ENCODE measurements around the gene CDHR3.

CDHR3 gene

DNA sequence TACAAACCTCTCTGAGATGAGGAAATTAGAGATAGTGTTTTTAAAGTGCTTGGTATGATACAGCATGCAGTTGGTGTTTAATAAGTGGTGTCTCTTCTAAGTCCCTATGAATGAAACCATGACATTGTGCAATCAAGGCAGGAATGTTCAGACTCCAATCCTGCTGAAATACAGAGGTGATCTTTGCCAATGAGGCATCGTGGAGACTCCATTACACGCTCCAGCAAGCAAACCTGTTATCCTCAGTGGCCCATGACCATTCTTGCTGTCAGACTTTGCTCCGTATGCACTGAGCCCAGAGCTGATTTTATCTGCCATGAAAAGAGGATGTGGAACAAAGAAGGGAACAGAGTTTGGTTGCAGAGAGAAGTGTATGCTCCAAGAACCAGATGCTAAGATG, 47.3 kb downstream of the CDHR3 start (continued):
- TF ChIP-seq, protein P1, sequence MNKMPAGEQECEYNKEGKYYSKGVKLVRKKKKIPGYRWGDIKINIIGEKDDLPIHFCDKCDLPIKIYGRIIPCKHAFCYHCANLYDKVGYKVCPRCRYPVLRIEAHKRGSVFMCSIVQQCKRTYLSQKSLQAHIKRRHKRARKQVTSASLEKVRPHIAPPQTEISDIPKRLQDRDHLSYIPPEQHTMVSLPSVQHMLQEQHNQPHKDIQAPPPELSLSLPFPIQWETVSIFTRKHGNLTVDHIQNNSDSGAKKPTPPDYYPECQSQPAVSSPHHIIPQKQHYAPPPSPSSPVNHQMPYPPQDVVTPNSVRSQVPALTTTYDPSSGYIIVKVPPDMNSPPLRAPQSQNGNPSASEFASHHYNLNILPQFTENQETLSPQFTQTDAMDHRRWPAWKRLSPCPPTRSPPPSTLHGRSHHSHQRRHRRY (tag by site-specific recombination; IDR thresholded peaks at IDR 0.05), result no peak
- TF ChIP-seq KLF10 (tag by site-specific recombination; IDR thresholded peaks at IDR 0.05) (no peak), ZNF211 (tag by site-specific recombination; IDR thresholded peaks at IDR 0.05; ENCODE audit: low read depth) (no peak), SP2 (tag by site-specific recombination; IDR thresholded peaks at IDR 0.05) (no peak), ZNF404 (tag by site-specific recombination; IDR thresholded peaks at IDR 0.05) (no peak)

DNA sequence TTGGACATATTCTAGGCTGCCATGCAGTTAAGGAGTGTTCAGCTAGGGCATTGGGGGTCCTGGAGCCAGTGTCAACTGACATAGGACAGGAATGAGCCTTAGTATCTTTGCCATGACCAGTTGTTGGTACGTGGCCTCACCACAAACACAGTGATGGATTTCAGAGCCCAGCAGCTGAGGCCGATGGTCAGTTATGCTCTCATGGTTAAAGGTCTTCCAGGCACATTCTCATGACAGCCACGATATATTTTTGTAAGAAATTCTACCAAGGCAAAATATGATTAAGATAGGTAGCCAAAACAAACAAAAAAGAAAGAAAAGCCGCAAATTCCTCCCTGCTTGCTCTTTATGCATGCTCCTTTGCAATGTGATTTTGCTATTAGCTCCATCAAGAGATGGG, 47.8 kb downstream of the CDHR3 start:
- no peaks in the 10 kb centered on the region for H3K36me3 ChIP-seq (ENCODE audit: control insufficient read depth in 2 of 2, insufficient read depth in 1 of 2, low read length in 2 of 2)
- CTCF ChIA-PET, result interaction anchor here (0.8 to 1.8 kb wide), 4 partner anchors 13 to 249 kb away, joined by 3 to 9 read pairs (median 3); no protein-coding TSS in a partner anchor
- no peaks in the 10 kb centered on the region for H3K4me1 ChIP-seq (ENCODE audit: control insufficient read depth, insufficient read depth, low read length)
- H3K9me3 ChIP-seq (ENCODE audit: control insufficient read depth, insufficient read depth, low read depth, low read length), result no peaks in the 10 kb centered on the region
- POLR2A ChIA-PET, result no interaction called here
- H3K27ac ChIP-seq (ENCODE audit: extremely low read depth, low read depth, low read length), result no peak overlapping the region
- no peak overlapping the region for H3K4me3 ChIP-seq (ENCODE audit: low read depth, low read length)
- TF ChIP-seq YY1 (tag by site-specific recombination; IDR thresholded peaks at IDR 0.05), result no peak
- TF ChIP-seq, protein P2, sequence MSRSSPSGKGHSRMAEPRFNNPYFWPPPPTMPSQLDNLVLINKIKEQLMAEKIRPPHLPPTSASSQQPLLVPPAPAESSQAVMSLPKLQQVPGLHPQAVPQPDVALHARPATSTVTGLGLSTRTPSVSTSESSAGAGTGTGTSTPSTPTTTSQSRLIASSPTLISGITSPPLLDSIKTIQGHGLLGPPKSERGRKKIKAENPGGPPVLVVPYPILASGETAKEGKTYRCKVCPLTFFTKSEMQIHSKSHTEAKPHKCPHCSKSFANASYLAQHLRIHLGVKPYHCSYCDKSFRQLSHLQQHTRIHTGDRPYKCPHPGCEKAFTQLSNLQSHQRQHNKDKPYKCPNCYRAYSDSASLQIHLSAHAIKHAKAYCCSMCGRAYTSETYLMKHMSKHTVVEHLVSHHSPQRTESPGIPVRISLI (tag by site-specific recombination; IDR thresholded peaks at IDR 0.05), result no peak
- TF ChIP-seq ZFP69B (tag by site-specific recombination; IDR thresholded peaks at IDR 0.05), result no peak
- TF ChIP-seq ZNF558 (tag by site-specific recombination; IDR thresholded peaks at IDR 0.05), result no peak
- TF ChIP-seq, protein P3, sequence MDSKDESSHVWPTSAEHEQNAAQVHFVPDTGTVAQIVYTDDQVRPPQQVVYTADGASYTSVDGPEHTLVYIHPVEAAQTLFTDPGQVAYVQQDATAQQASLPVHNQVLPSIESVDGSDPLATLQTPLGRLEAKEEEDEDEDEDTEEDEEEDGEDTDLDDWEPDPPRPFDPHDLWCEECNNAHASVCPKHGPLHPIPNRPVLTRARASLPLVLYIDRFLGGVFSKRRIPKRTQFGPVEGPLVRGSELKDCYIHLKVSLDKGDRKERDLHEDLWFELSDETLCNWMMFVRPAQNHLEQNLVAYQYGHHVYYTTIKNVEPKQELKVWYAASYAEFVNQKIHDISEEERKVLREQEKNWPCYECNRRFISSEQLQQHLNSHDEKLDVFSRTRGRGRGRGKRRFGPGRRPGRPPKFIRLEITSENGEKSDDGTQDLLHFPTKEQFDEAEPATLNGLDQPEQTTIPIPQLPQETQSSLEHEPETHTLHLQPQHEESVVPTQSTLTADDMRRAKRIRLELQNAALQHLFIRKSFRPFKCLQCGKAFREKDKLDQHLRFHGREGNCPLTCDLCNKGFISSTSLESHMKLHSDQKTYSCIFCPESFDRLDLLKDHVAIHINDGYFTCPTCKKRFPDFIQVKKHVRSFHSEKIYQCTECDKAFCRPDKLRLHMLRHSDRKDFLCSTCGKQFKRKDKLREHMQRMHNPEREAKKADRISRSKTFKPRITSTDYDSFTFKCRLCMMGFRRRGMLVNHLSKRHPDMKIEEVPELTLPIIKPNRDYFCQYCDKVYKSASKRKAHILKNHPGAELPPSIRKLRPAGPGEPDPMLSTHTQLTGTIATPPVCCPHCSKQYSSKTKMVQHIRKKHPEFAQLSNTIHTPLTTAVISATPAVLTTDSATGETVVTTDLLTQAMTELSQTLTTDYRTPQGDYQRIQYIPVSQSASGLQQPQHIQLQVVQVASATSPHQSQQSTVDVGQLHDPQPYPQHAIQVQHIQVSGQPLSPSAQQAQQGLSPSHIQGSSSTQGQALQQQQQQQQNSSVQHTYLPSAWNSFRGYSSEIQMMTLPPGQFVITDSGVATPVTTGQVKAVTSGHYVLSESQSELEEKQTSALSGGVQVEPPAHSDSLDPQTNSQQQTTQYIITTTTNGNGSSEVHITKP (tag by site-specific recombination; IDR thresholded peaks at IDR 0.05), result no peak
- TF ChIP-seq ZNF561 (tag by site-specific recombination; IDR thresholded peaks at IDR 0.05; ENCODE audit: borderline replicate concordance), result no peak
- no peak for TF ChIP-seq ZNF335 (tag by site-specific recombination; conservative IDR thresholded peaks at IDR 0.05)
- TF ChIP-seq, protein P4, sequence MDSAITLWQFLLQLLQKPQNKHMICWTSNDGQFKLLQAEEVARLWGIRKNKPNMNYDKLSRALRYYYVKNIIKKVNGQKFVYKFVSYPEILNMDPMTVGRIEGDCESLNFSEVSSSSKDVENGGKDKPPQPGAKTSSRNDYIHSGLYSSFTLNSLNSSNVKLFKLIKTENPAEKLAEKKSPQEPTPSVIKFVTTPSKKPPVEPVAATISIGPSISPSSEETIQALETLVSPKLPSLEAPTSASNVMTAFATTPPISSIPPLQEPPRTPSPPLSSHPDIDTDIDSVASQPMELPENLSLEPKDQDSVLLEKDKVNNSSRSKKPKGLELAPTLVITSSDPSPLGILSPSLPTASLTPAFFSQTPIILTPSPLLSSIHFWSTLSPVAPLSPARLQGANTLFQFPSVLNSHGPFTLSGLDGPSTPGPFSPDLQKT (IDR thresholded peaks at IDR 0.05; ENCODE audit: borderline replicate concordance, low read depth, low read length), result no peak
- TF ChIP-seq, protein P5, sequence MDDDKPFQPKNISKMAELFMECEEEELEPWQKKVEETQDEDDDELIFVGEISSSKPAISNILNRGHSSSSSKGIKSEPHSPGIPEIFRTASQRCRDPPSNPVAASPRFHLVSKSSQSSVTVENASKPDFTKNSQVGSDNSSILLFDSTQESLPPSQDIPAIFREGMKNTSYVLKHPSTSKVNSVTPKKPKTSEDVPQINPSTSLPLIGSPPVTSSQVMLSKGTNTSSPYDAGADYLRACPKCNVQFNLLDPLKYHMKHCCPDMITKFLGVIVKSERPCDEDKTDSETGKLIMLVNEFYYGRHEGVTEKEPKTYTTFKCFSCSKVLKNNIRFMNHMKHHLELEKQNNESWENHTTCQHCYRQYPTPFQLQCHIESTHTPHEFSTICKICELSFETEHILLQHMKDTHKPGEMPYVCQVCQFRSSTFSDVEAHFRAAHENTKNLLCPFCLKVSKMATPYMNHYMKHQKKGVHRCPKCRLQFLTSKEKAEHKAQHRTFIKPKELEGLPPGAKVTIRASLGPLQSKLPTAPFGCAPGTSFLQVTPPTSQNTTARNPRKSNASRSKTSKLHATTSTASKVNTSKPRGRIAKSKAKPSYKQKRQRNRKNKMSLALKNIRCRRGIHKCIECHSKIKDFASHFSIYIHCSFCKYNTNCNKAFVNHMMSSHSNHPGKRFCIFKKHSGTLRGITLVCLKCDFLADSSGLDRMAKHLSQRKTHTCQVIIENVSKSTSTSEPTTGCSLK (tag by site-specific recombination; IDR thresholded peaks at IDR 0.05), result no peak
- TF ChIP-seq SP2 (tag by site-specific recombination; IDR thresholded peaks at IDR 0.05), result no peak
- TF ChIP-seq YY2 (tag by site-specific recombination; IDR thresholded peaks at IDR 0.05), result no peak
- TF ChIP-seq MEIS1 (CRISPR knock-in tag; IDR thresholded peaks at IDR 0.05; ENCODE audit: borderline replicate concordance), result no peak
- TF ChIP-seq FEZF1 (tag by site-specific recombination; IDR thresholded peaks at IDR 0.05), result no peak
- no peak for TF ChIP-seq SCRT1 (tag by site-specific recombination; IDR thresholded peaks at IDR 0.05; ENCODE audit: borderline replicate concordance)
- TF ChIP-seq, protein P6, sequence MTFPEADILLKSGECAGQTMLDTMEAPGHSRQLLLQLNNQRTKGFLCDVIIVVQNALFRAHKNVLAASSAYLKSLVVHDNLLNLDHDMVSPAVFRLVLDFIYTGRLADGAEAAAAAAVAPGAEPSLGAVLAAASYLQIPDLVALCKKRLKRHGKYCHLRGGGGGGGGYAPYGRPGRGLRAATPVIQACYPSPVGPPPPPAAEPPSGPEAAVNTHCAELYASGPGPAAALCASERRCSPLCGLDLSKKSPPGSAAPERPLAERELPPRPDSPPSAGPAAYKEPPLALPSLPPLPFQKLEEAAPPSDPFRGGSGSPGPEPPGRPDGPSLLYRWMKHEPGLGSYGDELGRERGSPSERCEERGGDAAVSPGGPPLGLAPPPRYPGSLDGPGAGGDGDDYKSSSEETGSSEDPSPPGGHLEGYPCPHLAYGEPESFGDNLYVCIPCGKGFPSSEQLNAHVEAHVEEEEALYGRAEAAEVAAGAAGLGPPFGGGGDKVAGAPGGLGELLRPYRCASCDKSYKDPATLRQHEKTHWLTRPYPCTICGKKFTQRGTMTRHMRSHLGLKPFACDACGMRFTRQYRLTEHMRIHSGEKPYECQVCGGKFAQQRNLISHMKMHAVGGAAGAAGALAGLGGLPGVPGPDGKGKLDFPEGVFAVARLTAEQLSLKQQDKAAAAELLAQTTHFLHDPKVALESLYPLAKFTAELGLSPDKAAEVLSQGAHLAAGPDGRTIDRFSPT (tag by site-specific recombination; IDR thresholded peaks at IDR 0.05), result no peak
- TF ChIP-seq GLIS1 (tag by site-specific recombination; IDR thresholded peaks at IDR 0.05), result no peak
- no peak for TF ChIP-seq ZNF121 (tag by site-specific recombination; IDR thresholded peaks at IDR 0.05)
- TF ChIP-seq, protein P7, sequence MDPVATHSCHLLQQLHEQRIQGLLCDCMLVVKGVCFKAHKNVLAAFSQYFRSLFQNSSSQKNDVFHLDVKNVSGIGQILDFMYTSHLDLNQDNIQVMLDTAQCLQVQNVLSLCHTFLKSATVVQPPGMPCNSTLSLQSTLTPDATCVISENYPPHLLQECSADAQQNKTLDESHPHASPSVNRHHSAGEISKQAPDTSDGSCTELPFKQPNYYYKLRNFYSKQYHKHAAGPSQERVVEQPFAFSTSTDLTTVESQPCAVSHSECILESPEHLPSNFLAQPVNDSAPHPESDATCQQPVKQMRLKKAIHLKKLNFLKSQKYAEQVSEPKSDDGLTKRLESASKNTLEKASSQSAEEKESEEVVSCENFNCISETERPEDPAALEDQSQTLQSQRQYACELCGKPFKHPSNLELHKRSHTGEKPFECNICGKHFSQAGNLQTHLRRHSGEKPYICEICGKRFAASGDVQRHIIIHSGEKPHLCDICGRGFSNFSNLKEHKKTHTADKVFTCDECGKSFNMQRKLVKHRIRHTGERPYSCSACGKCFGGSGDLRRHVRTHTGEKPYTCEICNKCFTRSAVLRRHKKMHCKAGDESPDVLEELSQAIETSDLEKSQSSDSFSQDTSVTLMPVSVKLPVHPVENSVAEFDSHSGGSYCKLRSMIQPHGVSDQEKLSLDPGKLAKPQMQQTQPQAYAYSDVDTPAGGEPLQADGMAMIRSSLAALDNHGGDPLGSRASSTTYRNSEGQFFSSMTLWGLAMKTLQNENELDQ (tag by site-specific recombination; IDR thresholded peaks at IDR 0.05; ENCODE audit: low read depth), result no peak

Data from HEK293 (cell line).